A549 (cell line): ENCODE results near the gene PTPRN2.

Experiments
- CEBPB ChIP-seq, 2 experiments: fragments of >200 bp in 1 of 2; sonication (Bioruptor Twin) in 1 of 2; formaldehyde crosslinking in 1 of 2; IDR thresholded peaks; 2 replicates each; pipeline ENCODE4 v1.6.1; 2012 to 2016
- CTCF ChIP-seq: fragments of >200 bp; sonication (Bioruptor Twin); formaldehyde crosslinking; IDR thresholded peaks from 3 replicates; pipeline ENCODE4 v1.5.1; 2016
- FOSL2 ChIP-seq, 2 experiments: fragments of 450-650 bp in 1 of 2; fragments of >200 bp in 1 of 2; sonication (Bioruptor Twin) in 1 of 2; formaldehyde crosslinking; IDR thresholded peaks; 2 replicates each; pipeline versions ENCODE4 v1.5.0 to v1.6.1; 2016 to 2020; ENCODE audit warnings: mild to moderate bottlenecking in 1 of 2, moderate library complexity in 1 of 2
- POLR2A ChIP-seq: IDR thresholded peaks from 2 replicates; pipeline ENCODE4 v1.6.1; 2012; ENCODE audit warnings: mild to moderate bottlenecking, low read length

- TF ChIP-seq FOSL2 (IDR thresholded peaks at IDR 0.05) = no peak
- no peak for TF ChIP-seq FOSL2 (CRISPR knock-in tag; IDR thresholded peaks at IDR 0.05)
- no peak for TF ChIP-seq CTCF
- TF ChIP-seq POLR2A = no peak
- TF ChIP-seq CEBPB (IDR thresholded peaks at IDR 0.05) = no peak
Observed at GRCh38 chr7:157986051-157986450, 601.6 kb downstream of the PTPRN2 start.
